Tibial artery (tissue), 4 donors: ENCODE data around the gene PLEKHG2.

Experiments
- DNase-seq, 2 donors: peaks; one replicate each; pipeline ENCODE4 v3.0.0-alpha.2; 2019
- H3K27ac ChIP-seq, 2 donors: fragments of 200-600 bp; sonication (generic) in 1 of 2; 1 replicate in 1 of 2; 2 replicates in 1 of 2; pipeline ENCODE4 v1.5.1; 2018 to 2019; ENCODE audit warnings: mild to moderate bottlenecking in 1 of 2
- H3K27me3 ChIP-seq, 2 donors: fragments of 200-600 bp; sonication (generic) in 1 of 2; one replicate each; pipeline versions ENCODE4 v1.5.1 to v1.6.0; 2016 to 2019
- H3K36me3 ChIP-seq, 3 donors: fragments of 200-600 bp; sonication (generic) in 2 of 3; one replicate each; pipeline ENCODE4 v1.5.1; 2016 to 2019; ENCODE audit warnings: mild to moderate bottlenecking in 2 of 3
- H3K4me1 ChIP-seq, 4 donors: fragments of 200-600 bp; sonication (generic) in 2 of 4; 1 replicate in 3 of 4; 2 replicates in 1 of 4; pipeline ENCODE4 v1.5.1; 2016 to 2019
- H3K4me3 ChIP-seq, 2 donors: fragments of 200-600 bp; sonication (generic) in 1 of 2; 1 replicate in 1 of 2; 2 replicates in 1 of 2; pipeline ENCODE4 v1.5.1; 2018 to 2019; ENCODE audit warnings: mild to moderate bottlenecking in 2 of 2
- H3K9me3 ChIP-seq, 3 donors: fragments of 200-600 bp; sonication (generic) in 1 of 3; one replicate each; pipeline ENCODE4 v1.5.1; 2016 to 2019
- CTCF ChIP-seq, 2 experiments: fragments of 200-600 bp in 1 of 2; fragments of 450-650 bp in 1 of 2; IDR thresholded peaks; one replicate each; pipeline ENCODE4 v1.5.1; 2017 to 2019; ENCODE audit warnings: antibody characterized with exemption in 2 of 2, mild to moderate bottlenecking in 1 of 2, moderate library complexity in 1 of 2
- intact Hi-C: fragments of 100-400 bp; cut with DNase I; formaldehyde crosslinking; loops from one replicate; pipeline ENCODE4 v1.15.0; 2023; ENCODE audit warnings: low total_unique reads

Gene PLEKHG2

GRCh38 chr19:39415111-39416046, 2.9 kb downstream of the PLEKHG2 start:
- peak overlapping the region; percentile 99 to 100 for H3K27ac ChIP-seq
- no peaks in the 10 kb centered on the region for H3K27me3 ChIP-seq
- intact Hi-C loops: no loop called here
- peaks cover 0 to 45% (median 40%) of the 10 kb centered on the region in 4 donors for H3K4me1 ChIP-seq
- TF ChIP-seq CTCF (IDR thresholded peaks at IDR 0.05): no peak
- peaks cover 28 to 46% (median 39%) of the 10 kb centered on the region in 3 donors for H3K36me3 ChIP-seq
- peak in 1 of 2 donors; percentile 66 for DNase-seq
- H3K9me3 ChIP-seq: no peaks in the 10 kb centered on the region
- H3K4me3 ChIP-seq: peak overlapping the region; percentile 92 to 96

GRCh38 chr19:39416152-39417120, 4.0 kb downstream of the PLEKHG2 start:
- Histone ChIP-seq H3K9me3 (no peaks in the 10 kb centered on the region), H3K27ac (peak overlapping the region; percentile 99 to 100), H3K27me3 (no peaks in the 10 kb centered on the region), H3K36me3 (peaks cover 38 to 57% (median 50%) of the 10 kb centered on the region in 3 donors), H3K4me1 (peaks cover 0 to 34% (median 31%) of the 10 kb centered on the region in 4 donors), H3K4me3 (peak overlapping the region in 1 of 2 donors; percentile 92)
- peak; percentile 38 to 67 for DNase-seq
- no peak for TF ChIP-seq CTCF (IDR thresholded peaks at IDR 0.05)
- intact Hi-C loops: no loop called here

- H3K4me3 ChIP-seq: no peak overlapping the region
- intact Hi-C loops: no loop called here
- no peak for TF ChIP-seq CTCF (IDR thresholded peaks at IDR 0.05)
- no peaks in the 10 kb centered on the region for H3K27me3 ChIP-seq
- peaks cover 49 to 69% (median 57%) of the 10 kb centered on the region in 3 donors for H3K36me3 ChIP-seq
- peaks cover 0 to 31% (median 28%) of the 10 kb centered on the region in 4 donors for H3K4me1 ChIP-seq
- peak overlapping the region in 1 of 2 donors; percentile 100 for H3K27ac ChIP-seq
- H3K9me3 ChIP-seq: no peaks in the 10 kb centered on the region
- peak in 1 of 2 donors; percentile 65 for DNase-seq
These were observed 5.2 kb downstream of the PLEKHG2 start for GRCh38 chr19:39417463-39418181.

- no peak for DNase-seq
- Histone ChIP-seq H3K9me3 (no peaks in the 10 kb centered on the region), H3K4me1 (peaks cover 0 to 30% (median 27%) of the 10 kb centered on the region in 4 donors), H3K4me3 (no peak overlapping the region), H3K27me3 (no peaks in the 10 kb centered on the region), H3K27ac (no peak overlapping the region), H3K36me3 (peaks cover 63 to 83% (median 70%) of the 10 kb centered on the region in 3 donors)
- no peak for TF ChIP-seq CTCF (IDR thresholded peaks at IDR 0.05)
- intact Hi-C loops: no loop called here
These were observed 6.5 kb downstream of the PLEKHG2 start for GRCh38 chr19:39419003-39419402.

GRCh38 chr19:39420769-39421168, 8.3 kb downstream of the PLEKHG2 start:
- Histone ChIP-seq H3K4me1 (peaks cover 0 to 13% (median 11%) of the 10 kb centered on the region in 4 donors), H3K4me3 (no peak overlapping the region), H3K9me3 (no peaks in the 10 kb centered on the region), H3K36me3 (peaks cover 69 to 95% (median 80%) of the 10 kb centered on the region in 3 donors), H3K27ac (no peak overlapping the region), H3K27me3 (no peaks in the 10 kb centered on the region)
- no peak for DNase-seq
- TF ChIP-seq CTCF (IDR thresholded peaks at IDR 0.05): no peak
- intact Hi-C loops: no loop called here
